Fibroblast of lung (primary cell): ENCODE results near the gene BAMBI.

Experiments used
- EZH2 ChIP-seq: IDR thresholded peaks from 2 replicates; pipeline ENCODE4 v1.5.1; 2012; ENCODE audit warnings: low read length, control low read depth, mild to moderate bottlenecking; ENCODE audit errors: missing control alignments
- TF ChIP-seq, protein P1 (sequence below), 2 donors: IDR thresholded peaks in 1 of 2; conservative IDR thresholded peaks in 1 of 2; 1 replicate in 1 of 2; 2 replicates in 1 of 2; pipeline ENCODE4 v1.5.1; 2011 to 2012; ENCODE audit warnings: low read length in 2 of 2, control low read depth in 1 of 2, inconsistent platforms in 1 of 2, low read depth in 1 of 2, mild to moderate bottlenecking in 1 of 2

DNA sequence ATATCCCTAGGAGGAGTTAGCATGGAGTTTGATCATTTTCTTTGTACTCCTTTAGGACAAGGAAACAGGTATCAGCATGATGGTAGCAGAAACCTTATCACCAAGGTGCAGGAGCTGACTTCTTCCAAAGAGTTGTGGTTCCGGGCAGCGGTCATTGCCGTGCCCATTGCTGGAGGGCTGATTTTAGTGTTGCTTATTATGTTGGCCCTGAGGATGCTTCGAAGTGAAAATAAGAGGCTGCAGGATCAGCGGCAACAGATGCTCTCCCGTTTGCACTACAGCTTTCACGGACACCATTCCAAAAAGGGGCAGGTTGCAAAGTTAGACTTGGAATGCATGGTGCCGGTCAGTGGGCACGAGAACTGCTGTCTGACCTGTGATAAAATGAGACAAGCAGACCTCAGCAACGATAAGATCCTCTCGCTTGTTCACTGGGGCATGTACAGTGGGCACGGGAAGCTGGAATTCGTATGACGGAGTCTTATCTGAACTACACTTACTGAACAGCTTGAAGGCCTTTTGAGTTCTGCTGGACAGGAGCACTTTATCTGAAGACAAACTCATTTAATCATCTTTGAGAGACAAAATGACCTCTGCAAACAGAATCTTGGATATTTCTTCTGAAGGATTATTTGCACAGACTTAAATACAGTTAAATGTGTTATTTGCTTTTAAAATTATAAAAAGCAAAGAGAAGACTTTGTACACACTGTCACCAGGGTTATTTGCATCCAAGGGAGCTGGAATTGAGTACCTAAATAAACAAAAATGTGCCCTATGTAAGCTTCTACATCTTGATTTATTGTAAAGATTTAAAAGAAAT is 4.8 kb downstream of the BAMBI start:
- TF ChIP-seq EZH2, result no peak
- TF ChIP-seq, protein P1, sequence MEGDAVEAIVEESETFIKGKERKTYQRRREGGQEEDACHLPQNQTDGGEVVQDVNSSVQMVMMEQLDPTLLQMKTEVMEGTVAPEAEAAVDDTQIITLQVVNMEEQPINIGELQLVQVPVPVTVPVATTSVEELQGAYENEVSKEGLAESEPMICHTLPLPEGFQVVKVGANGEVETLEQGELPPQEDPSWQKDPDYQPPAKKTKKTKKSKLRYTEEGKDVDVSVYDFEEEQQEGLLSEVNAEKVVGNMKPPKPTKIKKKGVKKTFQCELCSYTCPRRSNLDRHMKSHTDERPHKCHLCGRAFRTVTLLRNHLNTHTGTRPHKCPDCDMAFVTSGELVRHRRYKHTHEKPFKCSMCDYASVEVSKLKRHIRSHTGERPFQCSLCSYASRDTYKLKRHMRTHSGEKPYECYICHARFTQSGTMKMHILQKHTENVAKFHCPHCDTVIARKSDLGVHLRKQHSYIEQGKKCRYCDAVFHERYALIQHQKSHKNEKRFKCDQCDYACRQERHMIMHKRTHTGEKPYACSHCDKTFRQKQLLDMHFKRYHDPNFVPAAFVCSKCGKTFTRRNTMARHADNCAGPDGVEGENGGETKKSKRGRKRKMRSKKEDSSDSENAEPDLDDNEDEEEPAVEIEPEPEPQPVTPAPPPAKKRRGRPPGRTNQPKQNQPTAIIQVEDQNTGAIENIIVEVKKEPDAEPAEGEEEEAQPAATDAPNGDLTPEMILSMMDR (conservative IDR thresholded peaks at IDR 0.05 in 1 of 2, IDR thresholded peaks at IDR 0.05 in 1 of 2; ENCODE audit: low read depth in 1 of 2, low read length in 2 of 2), result no peak
